GM23248 (cell line): ENCODE data around the gene PLEKHH1.

Experiments used
- EZH2 ChIP-seq: fragments of 200-600 bp; sonication (generic); IDR thresholded peaks from 2 replicates; pipeline ENCODE4 v1.6.1; 2018; ENCODE audit warnings: antibody characterized with exemption, mild to moderate bottlenecking; ENCODE audit not compliant: insufficient read depth, poor library complexity, severe bottlenecking
- EZH2phosphoT487 ChIP-seq: fragments of 200-600 bp; sonication (generic); IDR thresholded peaks from 2 replicates; pipeline ENCODE4 v1.6.1; 2018; ENCODE audit warnings: antibody characterized with exemption, moderate library complexity, mild to moderate bottlenecking, low read depth; ENCODE audit not compliant: insufficient read depth

DNA sequence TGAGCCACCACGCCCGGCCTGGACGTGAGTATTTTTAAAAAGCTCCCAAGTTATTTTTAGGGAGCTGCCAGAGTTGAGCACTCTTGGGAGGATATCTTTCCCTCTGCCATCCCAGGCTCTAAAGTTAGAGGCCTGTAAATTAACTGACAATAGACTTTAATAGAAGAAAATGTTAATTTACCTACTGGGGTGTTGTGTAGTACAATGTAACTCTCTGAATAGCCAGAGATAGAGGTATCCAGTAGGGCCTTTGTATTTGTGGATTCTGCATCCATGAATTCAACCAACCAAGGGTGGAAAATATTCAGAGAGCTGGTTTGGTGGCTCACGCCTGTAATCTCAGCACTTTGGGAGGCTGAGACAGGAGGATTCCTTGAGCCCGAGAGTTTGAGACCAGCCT lies 74.6 kb downstream of the PLEKHH1 start:
- TF ChIP-seq EZH2 (no peak), EZH2phosphoT487 (no peak)
